ENCODE data around the gene CHD9.
"Not testable (repeated sequence)": the region's sequence is repeated elsewhere in the genome, so short reads cannot be mapped to it uniquely, and the experiment has no call there.

The CHD9 gene

GRCh38 chr16:53135329-53135728, 80.5 kb downstream of the CHD9 start:
- no peak for DNase-seq

GRCh38 chr16:53142823-53143568, 88.2 kb downstream of the CHD9 start:
- no peak for DNase-seq

DNA sequence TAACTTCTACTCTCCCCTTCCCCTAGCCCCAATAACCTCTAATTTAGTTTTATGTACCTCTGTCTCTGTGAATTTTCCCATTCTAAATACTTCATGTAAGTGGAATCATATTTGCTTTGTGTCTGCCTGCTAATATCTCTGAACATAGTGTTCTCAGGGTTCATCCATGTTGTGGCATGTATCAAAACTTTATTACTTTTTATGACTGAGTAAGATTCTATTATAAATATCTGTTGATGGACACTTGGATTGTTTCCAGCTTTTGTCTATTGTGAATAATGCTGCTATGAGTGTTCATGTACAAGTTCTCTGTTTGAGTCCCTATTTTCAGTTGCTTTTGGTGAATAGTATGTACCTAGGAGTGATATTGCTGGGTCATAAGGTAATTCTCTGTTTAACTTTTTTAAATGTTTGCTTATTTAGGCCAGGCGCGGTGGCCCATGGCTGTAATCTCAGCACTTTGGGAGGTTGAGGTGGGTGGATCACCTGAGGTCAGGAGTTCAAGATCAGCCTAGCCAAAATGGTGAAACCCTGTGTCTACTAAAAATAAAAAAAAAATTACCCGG, 92.8 kb downstream of the CHD9 start:
- no peak for DNase-seq

DNA sequence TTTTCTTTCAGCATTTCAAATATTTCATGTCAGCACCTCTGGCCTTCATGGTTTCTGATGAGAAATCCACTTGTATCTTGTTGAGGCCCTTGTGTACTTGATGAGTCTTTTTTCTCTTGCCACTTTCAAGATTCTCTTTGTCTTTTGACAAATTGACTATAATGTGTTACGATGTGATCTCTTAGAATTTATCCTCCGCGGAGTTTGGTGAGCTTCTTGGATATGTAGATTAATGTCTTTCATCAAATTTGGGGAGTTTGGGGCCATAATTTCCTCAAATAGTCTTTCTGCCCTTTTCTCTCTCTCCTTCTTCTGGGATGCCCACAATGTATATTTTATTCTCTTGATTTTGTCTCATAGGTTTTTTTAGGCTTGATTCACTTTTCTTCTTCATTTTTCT, 96.0 kb downstream of the CHD9 start:
- no peak for DNase-seq

- no peak for DNase-seq
Observed at GRCh38 chr16:53152329-53152728, 97.5 kb downstream of the CHD9 start.

DNA sequence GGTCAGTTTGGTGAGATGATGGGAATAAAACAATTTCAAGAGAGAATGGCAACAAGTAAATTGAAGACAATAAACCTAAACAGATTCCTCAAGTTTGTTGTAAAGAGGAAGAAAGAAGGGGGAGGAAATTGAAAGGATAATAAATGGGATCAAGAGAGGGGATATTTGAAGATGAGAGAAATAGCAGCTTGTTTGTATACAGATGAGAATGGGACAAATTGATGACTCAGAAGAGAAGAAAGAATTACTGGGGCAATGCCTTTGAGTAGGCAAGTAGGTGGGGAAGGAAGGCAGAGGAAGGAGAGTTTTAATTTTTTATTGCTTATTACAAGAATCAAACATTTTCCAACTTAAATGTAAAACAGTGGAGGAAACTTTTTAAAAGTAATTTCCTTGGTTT, 98.3 kb downstream of the CHD9 start:
- DNase-seq, result no peak

DNA sequence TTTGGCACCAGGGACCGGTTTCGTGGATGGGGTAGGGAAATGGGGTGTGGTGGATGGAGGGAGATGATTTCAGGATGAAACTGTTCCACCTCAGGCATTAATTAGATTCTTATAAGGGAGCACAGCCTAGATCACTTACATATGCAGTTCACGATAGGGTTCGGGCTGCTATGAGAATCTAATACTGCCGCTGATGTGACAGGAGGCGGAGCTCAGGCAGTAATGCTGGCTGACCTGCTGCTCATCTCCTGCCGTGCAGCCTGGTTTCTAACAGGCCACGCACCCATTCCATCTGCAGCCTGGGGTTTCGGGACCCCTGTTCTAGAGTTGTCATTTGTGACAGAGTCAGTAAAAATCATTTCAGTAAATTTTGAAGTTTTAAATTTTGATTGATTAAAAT, 99.7 kb downstream of the CHD9 start:
- DNase-seq, result no peak

- no peak for DNase-seq
Observed at GRCh38 chr16:53156516-53156915, 101.7 kb downstream of the CHD9 start.

GRCh38 chr16:53159781-53160436, 105.1 kb downstream of the CHD9 start:
- DNase-seq, result no peak

GRCh38 chr16:53166099-53166498, 111.3 kb downstream of the CHD9 start:
- no peak for DNase-seq

DNA sequence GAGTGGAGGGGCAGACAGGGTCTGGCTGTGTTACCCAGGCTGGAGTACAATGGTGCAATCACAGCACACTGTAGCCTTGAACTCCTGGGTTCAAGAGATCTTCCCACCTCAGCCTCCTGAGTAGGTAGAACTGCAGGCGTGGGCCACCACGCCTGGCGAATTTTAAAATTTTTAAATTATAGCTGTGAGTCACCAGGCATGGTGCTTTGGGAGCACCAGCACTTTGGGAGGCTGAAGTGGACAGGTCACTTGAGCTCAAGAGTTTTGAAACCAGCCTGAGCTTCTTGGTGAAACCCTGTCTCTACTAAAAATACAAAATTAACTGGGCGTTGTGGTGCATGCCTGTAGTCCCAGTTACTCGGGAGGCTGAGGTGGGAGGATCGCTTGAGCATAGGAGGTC, 114.0 kb downstream of the CHD9 start:
- no peak for DNase-seq

DNA sequence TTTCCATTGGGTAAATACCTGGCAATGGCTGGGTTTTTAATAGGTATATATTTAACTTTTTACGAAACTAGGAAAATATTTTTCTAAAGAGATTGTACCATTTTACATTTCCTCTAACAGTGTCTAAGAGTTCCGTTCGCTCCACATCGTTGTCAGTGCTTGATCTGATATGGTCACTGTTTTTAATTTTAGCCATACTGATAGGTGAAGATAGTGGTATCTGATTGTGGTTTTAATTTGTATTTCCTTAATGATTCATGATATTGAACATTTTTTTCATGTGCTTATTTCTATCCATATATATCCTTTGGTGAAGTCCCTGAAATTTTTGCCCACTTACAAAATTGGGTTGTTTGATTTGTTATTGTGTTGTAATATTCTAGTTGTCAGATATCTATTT, 117.7 kb downstream of the CHD9 start:
- no peak for DNase-seq

- no peak for DNase-seq
Observed at GRCh38 chr16:53175118-53175517, 120.3 kb downstream of the CHD9 start.

GRCh38 chr16:53176434-53176833, 121.6 kb downstream of the CHD9 start:
- DNase-seq, result no peak

GRCh38 chr16:53183442-53183841, 128.7 kb downstream of the CHD9 start:
- no peak for DNase-seq

DNA sequence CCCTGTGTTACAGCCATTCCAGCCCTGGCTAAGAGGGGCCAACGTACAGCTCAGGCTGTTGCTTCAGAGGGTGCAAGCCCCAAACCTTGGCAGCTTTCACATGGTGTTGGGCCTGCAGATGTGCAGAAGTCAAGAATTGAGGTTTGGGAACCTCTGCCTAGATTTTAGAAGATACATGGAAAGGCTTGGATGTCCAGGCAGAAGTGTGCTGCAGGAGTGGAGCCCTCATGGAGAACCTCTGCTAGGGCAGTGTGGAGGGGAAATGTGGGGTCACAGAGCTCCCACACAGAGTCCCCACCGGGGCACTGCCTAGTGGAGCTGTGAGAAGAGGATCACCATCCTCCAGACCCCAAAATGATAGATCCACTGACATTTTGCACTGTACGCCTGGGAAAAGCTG, 130.9 kb downstream of the CHD9 start:
- not testable (repeated sequence) for DNase-seq

- no peak for DNase-seq
Observed at GRCh38 chr16:53187775-53188174, 133.0 kb downstream of the CHD9 start.

DNA sequence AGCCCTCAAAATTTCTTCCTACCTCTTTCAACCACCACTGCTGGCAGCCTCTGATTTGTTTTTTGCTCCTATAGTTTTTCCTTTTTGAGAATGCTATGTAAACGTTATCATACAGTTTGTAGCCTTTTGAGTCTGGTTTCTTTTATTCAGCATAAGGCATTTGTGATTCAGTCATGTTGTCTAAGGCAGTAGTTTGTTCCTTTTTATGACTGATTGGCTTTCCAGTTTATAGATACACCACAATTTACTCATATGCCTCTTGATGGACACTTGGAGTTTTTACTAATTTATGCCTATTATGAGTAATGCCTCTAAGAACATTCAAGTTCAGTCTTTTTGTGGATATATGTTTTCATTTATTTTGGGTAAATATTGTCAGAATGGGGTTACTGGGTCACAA, 136.6 kb downstream of the CHD9 start:
- DNase-seq, result no peak

DNA sequence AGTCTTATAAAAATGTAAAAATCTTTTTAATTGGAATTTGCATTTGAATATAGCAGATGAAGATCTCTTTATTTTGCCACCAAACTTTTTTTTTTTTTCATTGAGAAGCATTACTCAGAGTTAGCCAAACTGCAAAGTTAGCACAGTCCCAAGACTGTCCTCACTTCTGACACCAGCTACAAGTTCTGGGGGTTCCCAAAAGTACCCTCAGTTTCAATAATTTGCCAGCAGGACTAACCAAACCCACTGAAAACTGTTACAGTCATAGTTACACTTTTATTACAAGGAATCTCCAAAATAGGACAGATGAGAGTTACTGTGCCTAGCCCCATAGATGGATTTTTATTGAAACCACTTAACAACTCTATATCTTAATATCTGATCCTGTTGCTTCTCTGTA, 144.1 kb downstream of the CHD9 start:
- no peak for DNase-seq

GRCh38 chr16:53201900-53202299, 147.1 kb downstream of the CHD9 start:
- DNase-seq, result no peak

DNA sequence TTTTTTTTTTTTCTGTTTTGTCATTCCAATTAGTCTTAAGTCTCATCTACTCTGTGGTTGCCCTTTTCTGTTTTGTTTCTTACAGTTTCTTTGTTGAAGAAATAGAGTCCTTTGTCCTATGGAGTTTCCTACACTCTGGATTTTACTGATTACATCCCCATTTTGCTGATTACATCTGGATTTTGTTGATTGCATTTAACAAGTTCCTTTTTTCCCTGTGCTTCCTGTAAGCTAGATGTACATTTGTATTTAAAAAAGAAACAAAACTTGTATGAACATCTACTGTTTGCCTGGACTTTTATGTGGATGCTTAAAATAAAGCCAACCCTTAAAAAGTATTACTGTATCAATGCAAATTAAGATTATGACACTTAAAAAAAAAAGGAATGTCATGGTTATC, 147.6 kb downstream of the CHD9 start:
- DNase-seq, result no peak

- DNase-seq, result no peak
Observed at GRCh38 chr16:53207810-53208752, 153.3 kb downstream of the CHD9 start.

GRCh38 chr16:53209429-53209828, 154.6 kb downstream of the CHD9 start:
- no peak for DNase-seq
